GM19240 (cell line): ENCODE measurements around the gene ADCY1.

ENCODE experiments used
- DNase-seq: peaks from one replicate; pipeline ENCODE4 v3.0.0; 2011; ENCODE audit warnings: low spot score; ENCODE audit not compliant: insufficient read length

ADCY1 gene

GRCh38 chr7:45650404-45651394, 76.5 kb downstream of the ADCY1 start:
- DNase-seq = no peak

- DNase-seq = no peak
These were observed 77.4 kb downstream of the ADCY1 start for GRCh38 chr7:45651540-45651939.

- no peak for DNase-seq
These were observed 78.5 kb downstream of the ADCY1 start for GRCh38 chr7:45652630-45653029.

- DNase-seq = no peak
These were observed 79.2 kb downstream of the ADCY1 start for GRCh38 chr7:45653209-45653907.

GRCh38 chr7:45654341-45654740, 80.2 kb downstream of the ADCY1 start:
- DNase-seq = no peak

- DNase-seq = no peak
These were observed 81.4 kb downstream of the ADCY1 start for GRCh38 chr7:45655539-45655938.

- DNase-seq = no peak
These were observed 82.3 kb downstream of the ADCY1 start for GRCh38 chr7:45656431-45656830.

GRCh38 chr7:45657136-45657889, 83.1 kb downstream of the ADCY1 start:
- DNase-seq = no peak

- DNase-seq = no peak
These were observed 83.9 kb downstream of the ADCY1 start for GRCh38 chr7:45657890-45658715.

GRCh38 chr7:45658716-45659495, 84.7 kb downstream of the ADCY1 start:
- DNase-seq = no peak

- DNase-seq = no peak
These were observed 85.5 kb downstream of the ADCY1 start for GRCh38 chr7:45659496-45660139.

GRCh38 chr7:45660201-45660900, 86.2 kb downstream of the ADCY1 start:
- no peak for DNase-seq

GRCh38 chr7:45660901-45661211, 86.7 kb downstream of the ADCY1 start:
- no peak for DNase-seq

- DNase-seq = no peak
These were observed 87.3 kb downstream of the ADCY1 start for GRCh38 chr7:45661302-45661995.

GRCh38 chr7:45662018-45662417, 87.8 kb downstream of the ADCY1 start:
- no peak for DNase-seq

GRCh38 chr7:45662540-45663166, 88.5 kb downstream of the ADCY1 start:
- DNase-seq = no peak

GRCh38 chr7:45663167-45663921, 89.2 kb downstream of the ADCY1 start:
- DNase-seq = no peak
